CD14-positive monocyte (primary cell): ENCODE measurements around the gene STAT4. TPM values are rescaled to one million over a fixed set of nuclear protein-coding genes. Genes with fewer than 3 reads are reported as not detected.

Source experiments
- DNase-seq, 3 donors: peaks; one replicate each; pipeline ENCODE4 v3.0.0-alpha.2; 2011 to 2022
- H2AFZ ChIP-seq: 2 replicates; pipeline ENCODE4 v1.6.0; 2012; ENCODE audit warnings: mild to moderate bottlenecking, low read depth, low read length, inconsistent platforms; ENCODE audit not compliant: insufficient read depth, poor library complexity, severe bottlenecking
- H3K27ac ChIP-seq, 2 donors: 1 replicate in 1 of 2; 2 replicates in 1 of 2; pipeline ENCODE4 v1.5.1; 2012 to 2013; ENCODE audit warnings: low read length in 2 of 2, control low read depth in 1 of 2, inconsistent platforms in 1 of 2, low read depth in 1 of 2, mild to moderate bottlenecking in 1 of 2
- H3K27me3 ChIP-seq, 2 donors: one replicate each; pipeline versions ENCODE4 v1.6.0 to v1.6.1; 2011 to 2013; ENCODE audit warnings: low read length in 2 of 2; ENCODE audit not compliant: control insufficient read depth in 2 of 2, insufficient read depth in 2 of 2
- H3K36me3 ChIP-seq, 2 donors: replicated peaks in 1 of 2; 1 replicate in 1 of 2; 2 replicates in 1 of 2; pipeline versions ENCODE4 v1.5.1 to v1.6.1; 2012 to 2013; ENCODE audit warnings: low read length in 2 of 2, control low read depth in 1 of 2, inconsistent platforms in 1 of 2, mild to moderate bottlenecking in 1 of 2; ENCODE audit not compliant: insufficient read depth in 2 of 2, control insufficient read depth in 1 of 2
- H3K4me1 ChIP-seq, 2 donors: 1 replicate in 1 of 2; 2 replicates in 1 of 2; pipeline versions ENCODE4 v1.5.1 to v1.6.1; 2012 to 2013; ENCODE audit warnings: low read length in 2 of 2, control low read depth in 1 of 2, inconsistent platforms in 1 of 2, mild to moderate bottlenecking in 1 of 2, moderate library complexity in 1 of 2; ENCODE audit not compliant: insufficient read depth in 2 of 2, control insufficient read depth in 1 of 2
- H3K4me2 ChIP-seq: replicated peaks from 2 replicates; pipeline ENCODE3; 2012; ENCODE audit warnings: low read length, moderate library complexity, mild to moderate bottlenecking; ENCODE audit not compliant: poor library complexity, severe bottlenecking; ENCODE audit errors: extremely low read depth
- H3K4me3 ChIP-seq, 3 experiments: fragments of 200-600 bp in 1 of 3; sonication (generic) in 1 of 3; replicated peaks in 1 of 3; 1 replicate in 2 of 3; 2 replicates in 1 of 3; pipeline ENCODE4 v1.5.1; 2011 to 2013; ENCODE audit warnings: low read length in 3 of 3, mild to moderate bottlenecking in 3 of 3, control low read depth in 2 of 3, low read depth in 2 of 3, inconsistent platforms in 1 of 3, moderate library complexity in 1 of 3
- H3K79me2 ChIP-seq: 2 replicates; pipeline ENCODE4 v1.6.0; 2012; ENCODE audit warnings: mild to moderate bottlenecking, control low read depth, inconsistent platforms, low read length, moderate library complexity; ENCODE audit not compliant: insufficient read depth
- H3K9ac ChIP-seq: 2 replicates; pipeline ENCODE4 v1.6.0; 2017; ENCODE audit warnings: low read length, mild to moderate bottlenecking; ENCODE audit not compliant: insufficient read depth, poor library complexity, severe bottlenecking
- H3K9me3 ChIP-seq, 2 donors: replicated peaks in 1 of 2; 1 replicate in 1 of 2; 2 replicates in 1 of 2; pipeline versions ENCODE4 v1.5.1 to v1.6.1; 2012 to 2013; ENCODE audit warnings: low read length in 2 of 2, control low read depth in 1 of 2; ENCODE audit not compliant: control insufficient read depth in 1 of 2, insufficient read depth in 1 of 2
- H4K20me1 ChIP-seq: 2 replicates; pipeline ENCODE4 v1.6.0; 2012; ENCODE audit warnings: mild to moderate bottlenecking, low read length, control low read depth, moderate library complexity; ENCODE audit not compliant: insufficient read depth
- H3K27ac Mint-ChIP-seq, 7 donors: one replicate each; pipeline ENCODE4 v1.8.0; 2020; ENCODE audit warnings: mild to moderate bottlenecking in 7 of 7, mixed read lengths in 7 of 7, moderate library complexity in 6 of 7, inconsistent platforms in 2 of 7
- H3K27me3 Mint-ChIP-seq, 3 donors: one replicate each; pipeline ENCODE4 v1.8.0; 2021 to 2022; ENCODE audit warnings: low read depth in 3 of 3, mild to moderate bottlenecking in 3 of 3, mixed read lengths in 3 of 3, moderate library complexity in 3 of 3, inconsistent platforms in 1 of 3
- H3K36me3 Mint-ChIP-seq, 2 donors: one replicate each; pipeline ENCODE4 v1.8.0; 2020; ENCODE audit warnings: mixed read lengths in 2 of 2, inconsistent platforms in 1 of 2, mild to moderate bottlenecking in 1 of 2
- H3K4me1 Mint-ChIP-seq: one replicate; pipeline ENCODE4 v1.8.0; 2020; ENCODE audit warnings: mild to moderate bottlenecking, mixed read lengths
- H3K4me3 Mint-ChIP-seq, 2 donors: one replicate each; pipeline ENCODE4 v1.8.0; 2020; ENCODE audit warnings: mild to moderate bottlenecking in 2 of 2, mixed read lengths in 2 of 2, moderate library complexity in 1 of 2
- H3K9me3 Mint-ChIP-seq, 7 donors: one replicate each; pipeline ENCODE4 v1.8.0; 2020 to 2022; ENCODE audit warnings: mixed read lengths in 7 of 7, mild to moderate bottlenecking in 6 of 7, moderate library complexity in 6 of 7, inconsistent platforms in 2 of 7
- WGBS: methylation state at CpG from one replicate; pipeline ENCODE4 v1.1.5; 2013; ENCODE audit warnings: missing lambda C conversion rate; ENCODE audit not compliant: insufficient coverage; 5-methylcytosine and 5-hydroxymethylcytosine counted together
- intact Hi-C, 2 donors: fragments of 100-400 bp; cut with micrococcal nuclease; formaldehyde crosslinking; loops; one replicate each; pipeline versions ENCODE4 v1.15.0 to v1.15.1; 2023
- polyA plus RNA-seq, 3 donors: library from polyadenylated mRNA; depleted of rRNA in 1 of 3; unstranded in 2 of 3; stranded (reverse) in 1 of 3; fragments of 300-500 nt in 2 of 3; fragments of >200 nt in 1 of 3; fragmentation: Illumina TruSeq in 2 of 3; gene quantifications; 1 replicate in 2 of 3; 2 replicates in 1 of 3; pipeline ENCODE4 v1.2.3, GENCODE V29; 2012 to 2021
- TF ChIP-seq, protein P1 (sequence below): fragments of 200-600 bp; IDR thresholded peaks from one replicate; pipeline ENCODE4 v1.8.0; 2022; ENCODE audit warnings: antibody characterized with exemption, mild to moderate bottlenecking

Gene STAT4
- polyA plus RNA-seq, 3 donors: 0.31 to 0.52 (median 0.31) TPM

DNA sequence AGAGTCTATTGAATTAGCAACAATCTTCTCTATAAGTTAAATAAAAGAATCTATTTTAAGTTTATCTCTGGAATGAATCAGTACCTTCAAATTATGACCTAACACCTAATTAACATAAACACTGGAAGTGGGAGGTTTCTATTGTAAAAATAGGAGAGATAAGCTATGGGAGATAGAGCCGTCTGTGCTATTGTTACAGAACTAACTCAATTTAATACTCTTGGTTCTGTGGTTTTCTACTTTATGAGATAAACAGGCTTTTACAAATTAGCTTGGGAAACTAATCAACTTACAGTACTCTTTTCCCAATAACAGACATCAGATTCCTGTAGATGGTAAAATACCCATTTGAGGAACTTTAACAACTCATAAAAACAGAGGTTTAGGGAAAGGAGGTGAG lies 111.2 kb downstream of the STAT4 start:
- intact Hi-C loops: no loop called here
- no peak overlapping the region for H3K27ac ChIP-seq

DNA sequence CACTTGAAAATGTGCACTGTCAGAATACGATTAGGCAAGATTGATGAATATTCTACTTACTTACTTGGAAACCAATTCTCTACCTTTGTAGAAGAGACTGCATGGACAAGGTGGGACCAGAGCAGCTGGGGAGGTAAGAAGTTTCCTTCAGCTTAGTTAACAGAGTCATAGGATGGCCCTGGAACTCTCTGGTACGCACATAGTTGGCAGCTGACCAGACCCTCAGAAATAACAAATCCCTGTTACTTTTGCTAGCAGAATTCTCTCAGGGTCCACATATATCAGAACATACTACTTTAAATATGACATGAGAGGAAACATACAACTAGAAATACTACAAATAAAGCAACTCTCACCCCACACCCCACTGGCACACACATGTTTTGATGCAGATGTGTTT lies 112.1 kb downstream of the STAT4 start:
- peak overlapping the region in 1 of 2 donors; percentile 10 for H3K27ac ChIP-seq

More for the DNA sequence above, 111.2 kb downstream of the STAT4 start:
- H3K27me3 ChIP-seq: no peaks in the 10 kb centered on the region
- H3K79me2 ChIP-seq: no peaks in the 10 kb centered on the region
- no peaks in the 10 kb centered on the region for H3K36me3 ChIP-seq
- H3K27me3 Mint-ChIP-seq: peaks cover 0 to 3% (median 0%) of the 10 kb centered on the region in 3 donors
- no peaks in the 10 kb centered on the region for H3K9me3 ChIP-seq
- peaks cover 11 to 15% of the 10 kb centered on the region in 2 donors for H3K4me1 ChIP-seq
- H3K9me3 Mint-ChIP-seq: peaks cover 0 to 4% (median 0%) of the 10 kb centered on the region in 7 donors
- H3K4me3 ChIP-seq: no peak overlapping the region
- H2AFZ ChIP-seq: no peak overlapping the region
- no peak overlapping the region for H3K27ac Mint-ChIP-seq
- no peak overlapping the region for H3K4me2 ChIP-seq
- DNase-seq: no peak
- H3K4me1 Mint-ChIP-seq: peaks cover 23% of the 10 kb centered on the region
- TF ChIP-seq, protein P1, sequence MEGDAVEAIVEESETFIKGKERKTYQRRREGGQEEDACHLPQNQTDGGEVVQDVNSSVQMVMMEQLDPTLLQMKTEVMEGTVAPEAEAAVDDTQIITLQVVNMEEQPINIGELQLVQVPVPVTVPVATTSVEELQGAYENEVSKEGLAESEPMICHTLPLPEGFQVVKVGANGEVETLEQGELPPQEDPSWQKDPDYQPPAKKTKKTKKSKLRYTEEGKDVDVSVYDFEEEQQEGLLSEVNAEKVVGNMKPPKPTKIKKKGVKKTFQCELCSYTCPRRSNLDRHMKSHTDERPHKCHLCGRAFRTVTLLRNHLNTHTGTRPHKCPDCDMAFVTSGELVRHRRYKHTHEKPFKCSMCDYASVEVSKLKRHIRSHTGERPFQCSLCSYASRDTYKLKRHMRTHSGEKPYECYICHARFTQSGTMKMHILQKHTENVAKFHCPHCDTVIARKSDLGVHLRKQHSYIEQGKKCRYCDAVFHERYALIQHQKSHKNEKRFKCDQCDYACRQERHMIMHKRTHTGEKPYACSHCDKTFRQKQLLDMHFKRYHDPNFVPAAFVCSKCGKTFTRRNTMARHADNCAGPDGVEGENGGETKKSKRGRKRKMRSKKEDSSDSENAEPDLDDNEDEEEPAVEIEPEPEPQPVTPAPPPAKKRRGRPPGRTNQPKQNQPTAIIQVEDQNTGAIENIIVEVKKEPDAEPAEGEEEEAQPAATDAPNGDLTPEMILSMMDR: no peak
- no CpG with 5 or more reads among the region's 1 CpG for WGBS
- no peak overlapping the region for H3K4me3 Mint-ChIP-seq
- H3K36me3 Mint-ChIP-seq: no peaks in the 10 kb centered on the region
- no peak overlapping the region for H3K9ac ChIP-seq
- H4K20me1 ChIP-seq: no peaks in the 10 kb centered on the region

More for the DNA sequence above, 112.1 kb downstream of the STAT4 start:
- H3K4me3 Mint-ChIP-seq: no peak overlapping the region
- Histone ChIP-seq H3K9me3 (no peaks in the 10 kb centered on the region), H3K9ac (no peak overlapping the region), H3K4me1 (peaks cover 11 to 15% of the 10 kb centered on the region in 2 donors), H3K79me2 (no peaks in the 10 kb centered on the region), H4K20me1 (no peaks in the 10 kb centered on the region), H3K4me3 (no peak overlapping the region), H3K36me3 (no peaks in the 10 kb centered on the region), H3K27me3 (no peaks in the 10 kb centered on the region), H3K4me2 (peak overlapping the region; percentile 13), H2AFZ (no peak overlapping the region)
- DNase-seq: no peak
- peaks cover 0 to 1% (median 0%) of the 10 kb centered on the region in 3 donors for H3K27me3 Mint-ChIP-seq
- TF ChIP-seq, protein P1: no peak
- no peaks in the 10 kb centered on the region for H3K36me3 Mint-ChIP-seq
- H3K9me3 Mint-ChIP-seq: no peaks in the 10 kb centered on the region
- WGBS: no CpG with 5 or more reads among the region's 2 CpGs
- intact Hi-C loops: no loop called here
- peaks cover 23% of the 10 kb centered on the region for H3K4me1 Mint-ChIP-seq
- peak overlapping the region in 1 of 7 donors; percentile 75 for H3K27ac Mint-ChIP-seq
